22Rv1 (cell line): Measurements from ENCODE around the gene FOXL2.

Experiments used
- CTCF ChIP-seq: fragments of 450-650 bp; IDR thresholded peaks from 2 replicates; pipeline ENCODE4 v1.5.1; 2017; ENCODE audit warnings: mild to moderate bottlenecking
- ZFX ChIP-seq: fragments of 450-650 bp; IDR thresholded peaks from 2 replicates; pipeline ENCODE4 v1.6.1; 2017; ENCODE audit warnings: antibody characterized with exemption, borderline replicate concordance

GRCh38 chr3:138912237-138912636 lies 34.7 kb downstream of the FOXL2 start:
- TF ChIP-seq CTCF = no peak
- TF ChIP-seq ZFX = no peak
